Neuronal stem cell (in vitro differentiated cells): ENCODE results near the gene BCO2.

Source experiments
- DNase-seq: peaks from one replicate; pipeline ENCODE4 v3.0.0-alpha.2; 2013; ENCODE audit warnings: low spot score
- H2AFZ ChIP-seq: one replicate; pipeline ENCODE4 v1.6.1; 2013; ENCODE audit warnings: mild to moderate bottlenecking, low read length, inconsistent platforms
- H2AK5ac ChIP-seq: 2 replicates; pipeline ENCODE4 v1.6.1; 2013; ENCODE audit warnings: low read depth, mild to moderate bottlenecking, inconsistent platforms, low read length, moderate library complexity, mixed read lengths
- H2BK120ac ChIP-seq: 2 replicates; pipeline ENCODE4 v1.6.1; 2013; ENCODE audit warnings: low read depth, mild to moderate bottlenecking, inconsistent platforms, low read length, moderate library complexity, mixed read lengths
- H2BK12ac ChIP-seq: one replicate; pipeline ENCODE4 v1.6.1; 2013; ENCODE audit warnings: low read length, inconsistent platforms
- H2BK15ac ChIP-seq: 2 replicates; pipeline ENCODE4 v1.6.1; 2013; ENCODE audit warnings: mild to moderate bottlenecking, low read length, inconsistent platforms, mixed read lengths
- H2BK5ac ChIP-seq: one replicate; pipeline ENCODE4 v1.6.1; 2013; ENCODE audit warnings: inconsistent platforms, mild to moderate bottlenecking, low read length, moderate library complexity
- H3K14ac ChIP-seq: one replicate; pipeline ENCODE4 v1.6.1; 2013; ENCODE audit warnings: low read length, inconsistent platforms
- H3K18ac ChIP-seq: 2 replicates; pipeline ENCODE4 v1.6.1; 2013; ENCODE audit warnings: low read length, inconsistent platforms
- H3K23ac ChIP-seq: 2 replicates; pipeline ENCODE4 v1.6.1; 2013; ENCODE audit warnings: low read depth, mild to moderate bottlenecking, mixed read lengths, low read length, inconsistent platforms; ENCODE audit not compliant: poor library complexity
- H3K27ac ChIP-seq: replicated peaks from 3 replicates; pipeline ENCODE4 v1.5.1; 2013; ENCODE audit warnings: low read length, inconsistent platforms
- H3K27me3 ChIP-seq, 3 experiments: 2 replicates each; pipeline ENCODE4 v1.6.1; 2013; ENCODE audit warnings: low read length in 3 of 3, mild to moderate bottlenecking in 2 of 3, inconsistent platforms in 1 of 3, low read depth in 1 of 3, mixed read lengths in 1 of 3, moderate library complexity in 1 of 3; ENCODE audit not compliant: control insufficient read depth in 3 of 3, insufficient read depth in 3 of 3
- H3K36me3 ChIP-seq, 2 donors: replicated peaks in 1 of 2; 2 replicates each; pipeline ENCODE4 v1.6.1; 2013; ENCODE audit warnings: low read length in 2 of 2; ENCODE audit not compliant: control insufficient read depth in 2 of 2, insufficient read depth in 2 of 2
- H3K4ac ChIP-seq: 2 replicates; pipeline ENCODE4 v1.6.1; 2013; ENCODE audit warnings: inconsistent platforms, mild to moderate bottlenecking, low read length, moderate library complexity
- H3K4me1 ChIP-seq, 2 donors: 1 replicate in 1 of 2; 2 replicates in 1 of 2; pipeline ENCODE4 v1.6.1; 2013; ENCODE audit warnings: low read length in 2 of 2, low read depth in 1 of 2; ENCODE audit not compliant: control insufficient read depth in 2 of 2, insufficient read depth in 1 of 2
- H3K4me2 ChIP-seq: one replicate; pipeline ENCODE4 v1.6.1; 2013; ENCODE audit warnings: mild to moderate bottlenecking, low read length, inconsistent platforms; ENCODE audit not compliant: insufficient read depth, poor library complexity, severe bottlenecking
- H3K4me3 ChIP-seq, 2 donors: 2 replicates each; pipeline ENCODE4 v1.5.1; 2013; ENCODE audit warnings: low read length in 2 of 2, mild to moderate bottlenecking in 2 of 2, inconsistent platforms in 1 of 2, moderate library complexity in 1 of 2
- H3K79me1 ChIP-seq: one replicate; pipeline ENCODE4 v1.6.1; 2013; ENCODE audit warnings: low read depth, mild to moderate bottlenecking, inconsistent platforms, low read length, moderate library complexity
- H3K9ac ChIP-seq: one replicate; pipeline ENCODE4 v1.6.1; 2013; ENCODE audit warnings: mild to moderate bottlenecking, low read depth, low read length, inconsistent platforms; ENCODE audit not compliant: poor library complexity
- H3K9me3 ChIP-seq, 2 donors: replicated peaks in 1 of 2; 2 replicates each; pipeline versions ENCODE3 to v1.6.1; 2013; ENCODE audit warnings: low read length in 2 of 2, mild to moderate bottlenecking in 2 of 2, inconsistent platforms in 1 of 2, low read depth in 1 of 2, mixed read lengths in 1 of 2, moderate library complexity in 1 of 2; ENCODE audit not compliant: control insufficient read depth in 2 of 2, insufficient read depth in 1 of 2
- H4K8ac ChIP-seq: one replicate; pipeline ENCODE4 v1.6.1; 2013; ENCODE audit warnings: low read depth, mild to moderate bottlenecking, inconsistent platforms, low read length, moderate library complexity
- H4K91ac ChIP-seq: one replicate; pipeline ENCODE4 v1.6.1; 2013; ENCODE audit warnings: low read length, low read depth, mild to moderate bottlenecking, inconsistent platforms; ENCODE audit not compliant: poor library complexity
- WGBS, 2 donors: extraction: QIAGEN DNeasy Blood & Tissue Kit; methylation state at CpG; one replicate each; pipeline ENCODE4 v1.1.7; 2013; ENCODE audit warnings: missing lambda C conversion rate in 2 of 2, mixed read lengths in 1 of 2; ENCODE audit not compliant: insufficient read length in 2 of 2, insufficient replicate concordance in 1 of 2; ENCODE audit errors: extremely low coverage in 2 of 2; 5-methylcytosine and 5-hydroxymethylcytosine counted together

Gene BCO2

GRCh38 chr11:112176077-112176476 is 765 bp downstream of the BCO2 start:
- Histone ChIP-seq H3K79me1 (no peaks in the 10 kb centered on the region), H3K4me1 (peaks cover 3 to 4% of the 10 kb centered on the region in 2 donors), H3K9me3 (no peaks in the 10 kb centered on the region), H4K91ac (no peak overlapping the region), H3K4ac (no peak overlapping the region), H2BK12ac (no peak overlapping the region), H4K8ac (no peak overlapping the region), H2AK5ac (no peak overlapping the region), H3K23ac (no peak overlapping the region), H3K4me3 (no peak overlapping the region), H3K27me3 (peaks cover 0 to 9% (median 0%) of the 10 kb centered on the region in 3 experiments), H3K18ac (no peak overlapping the region), H3K9ac (no peak overlapping the region), H3K4me2 (no peak overlapping the region), H2BK120ac (no peak overlapping the region), H2BK15ac (no peak overlapping the region), H2BK5ac (no peak overlapping the region), H2AFZ (no peak overlapping the region), H3K27ac (no peak overlapping the region), H3K36me3 (no peaks in the 10 kb centered on the region), H3K14ac (no peak overlapping the region)
- DNase-seq: no peak
- WGBS, 2 donors: no CpG with 5 or more reads among the region's 1 CpG

- Histone ChIP-seq H3K4me3 (no peak overlapping the region), H2BK120ac (no peak overlapping the region), H3K4me1 (peaks cover 3 to 4% of the 10 kb centered on the region in 2 donors), H2AK5ac (no peak overlapping the region), H4K91ac (no peak overlapping the region), H3K9ac (no peak overlapping the region), H3K18ac (no peak overlapping the region), H3K79me1 (no peaks in the 10 kb centered on the region), H3K9me3 (no peaks in the 10 kb centered on the region), H2AFZ (no peak overlapping the region), H2BK12ac (no peak overlapping the region), H3K27ac (no peak overlapping the region), H2BK5ac (no peak overlapping the region), H4K8ac (no peak overlapping the region), H3K4me2 (no peak overlapping the region), H3K27me3 (peaks cover 0 to 9% (median 0%) of the 10 kb centered on the region in 3 experiments), H3K4ac (no peak overlapping the region), H3K36me3 (no peaks in the 10 kb centered on the region), H3K23ac (no peak overlapping the region), H2BK15ac (no peak overlapping the region), H3K14ac (no peak overlapping the region)
- no peak for DNase-seq
- WGBS, 2 donors: no CpG with 5 or more reads among the region's 4 CpGs
Measured at GRCh38 chr11:112177589-112177988, 2.3 kb downstream of the BCO2 start.

- H3K27me3 ChIP-seq: peaks cover 0 to 9% (median 0%) of the 10 kb centered on the region in 3 experiments
- no peak overlapping the region for H3K4ac ChIP-seq
- H2BK15ac ChIP-seq: no peak overlapping the region
- no peaks in the 10 kb centered on the region for H3K9me3 ChIP-seq
- H2AK5ac ChIP-seq: no peak overlapping the region
- WGBS, 2 donors: no CpG with 5 or more reads among the region's 1 CpG
- H2BK12ac ChIP-seq: no peak overlapping the region
- H3K4me2 ChIP-seq: no peak overlapping the region
- H4K8ac ChIP-seq: no peak overlapping the region
- DNase-seq: no peak
- no peak overlapping the region for H3K23ac ChIP-seq
- no peaks in the 10 kb centered on the region for H3K36me3 ChIP-seq
- no peak overlapping the region for H3K18ac ChIP-seq
- H2BK120ac ChIP-seq: no peak overlapping the region
- H3K4me1 ChIP-seq: peaks cover 3 to 4% of the 10 kb centered on the region in 2 donors
- no peak overlapping the region for H3K14ac ChIP-seq
- no peak overlapping the region for H3K4me3 ChIP-seq
- H3K9ac ChIP-seq: no peak overlapping the region
- no peaks in the 10 kb centered on the region for H3K79me1 ChIP-seq
- no peak overlapping the region for H3K27ac ChIP-seq
- no peak overlapping the region for H2AFZ ChIP-seq
- no peak overlapping the region for H4K91ac ChIP-seq
- no peak overlapping the region for H2BK5ac ChIP-seq
Measured at GRCh38 chr11:112178428-112178827, 3.1 kb downstream of the BCO2 start.

GRCh38 chr11:112178936-112179335 is 3.6 kb downstream of the BCO2 start:
- H3K79me1 ChIP-seq: no peaks in the 10 kb centered on the region
- no peak overlapping the region for H2BK120ac ChIP-seq
- H3K9ac ChIP-seq: no peak overlapping the region
- H2BK12ac ChIP-seq: no peak overlapping the region
- no peak overlapping the region for H2AK5ac ChIP-seq
- no peak overlapping the region for H2BK5ac ChIP-seq
- no peaks in the 10 kb centered on the region for H3K36me3 ChIP-seq
- H3K23ac ChIP-seq: no peak overlapping the region
- peaks cover 0 to 9% (median 0%) of the 10 kb centered on the region in 3 experiments for H3K27me3 ChIP-seq
- no peak overlapping the region for H3K4me2 ChIP-seq
- H3K18ac ChIP-seq: no peak overlapping the region
- no peak overlapping the region for H4K8ac ChIP-seq
- H3K27ac ChIP-seq: no peak overlapping the region
- no peaks in the 10 kb centered on the region for H3K9me3 ChIP-seq
- 100% methylated on average over 1 of the region's 3 CpGs; no CpG with 5 or more reads in 1 of the 2 donors for WGBS, 2 donors
- H2BK15ac ChIP-seq: no peak overlapping the region
- peaks cover 3 to 4% of the 10 kb centered on the region in 2 donors for H3K4me1 ChIP-seq
- H2AFZ ChIP-seq: no peak overlapping the region
- no peak for DNase-seq
- no peak overlapping the region for H4K91ac ChIP-seq
- no peak overlapping the region for H3K4ac ChIP-seq
- H3K14ac ChIP-seq: no peak overlapping the region
- no peak overlapping the region for H3K4me3 ChIP-seq
